HL-60/S4 (cell line): ENCODE measurements around the gene LAMA3.

Source experiments
- in situ Hi-C: fragments of 300-500 bp; cut with MboI; formaldehyde crosslinking; loops from 2 replicates; pipeline ENCODE4 v1.14.3; 2022; ENCODE audit warnings: low sequenced_read_pairs

LAMA3 gene

GRCh38 chr18:23689031-23689615 lies at the start of gene LAMA3:
TSS of gene LAMA3 (plus strand) at chr18:23689453. CDS start at chr18:23689684, 231 bp downstream.
- in situ Hi-C loops = no loop called here

GRCh38 chr18:23640052-23640451 lies 49.2 kb upstream of the LAMA3 start:
- in situ Hi-C loops = loop anchor here (25.0 kb wide), 1 partner anchor 103 kb away; no protein-coding TSS in a partner anchor

- in situ Hi-C loops = loop anchor here (25.0 kb wide), 1 partner anchor 104 kb away; no protein-coding TSS in a partner anchor
Observed at GRCh38 chr18:23641143-23641720, 48.0 kb upstream of the LAMA3 start.

GRCh38 chr18:23641937-23642666 lies 47.2 kb upstream of the LAMA3 start:
- in situ Hi-C loops = loop anchor here (25.0 kb wide), 1 partner anchor 105 kb away; no protein-coding TSS in a partner anchor

DNA sequence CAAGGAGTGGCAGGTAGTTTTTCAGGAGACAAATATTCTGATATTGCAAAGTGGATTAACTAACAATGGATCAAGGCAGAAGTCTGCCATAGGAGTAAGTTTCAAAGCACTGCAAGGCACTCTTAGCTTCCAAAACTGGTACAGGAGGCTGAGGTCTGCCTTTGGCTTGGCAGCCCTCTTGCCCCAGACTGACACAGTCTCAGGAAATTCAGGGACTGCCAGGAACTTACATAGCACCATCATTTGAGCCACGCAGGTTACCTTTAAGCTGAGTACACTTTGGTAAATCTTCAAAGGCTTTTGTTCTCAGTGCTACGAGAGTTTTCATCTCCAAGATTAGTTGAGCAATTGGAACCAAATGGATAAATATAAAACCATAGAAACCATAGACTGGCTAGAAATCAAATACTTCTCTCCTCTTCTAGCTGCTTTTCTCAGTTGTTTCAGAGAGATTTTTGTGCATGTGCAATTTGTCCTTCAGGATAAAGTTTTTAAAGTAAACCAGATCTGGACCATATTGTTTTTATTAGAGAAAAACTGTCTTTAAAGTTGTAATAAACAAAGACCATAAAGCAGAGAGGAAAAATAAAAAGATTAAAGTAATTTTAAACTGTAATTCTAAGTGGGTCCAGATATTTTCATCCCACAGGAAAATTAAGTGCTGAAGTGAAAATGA lies 45.3 kb upstream of the LAMA3 start:
- in situ Hi-C loops = loop anchor here (25.0 kb wide), 1 partner anchor 107 kb away; no protein-coding TSS in a partner anchor

- in situ Hi-C loops = loop anchor here (25.0 kb wide), 1 partner anchor 108 kb away; no protein-coding TSS in a partner anchor
Observed at GRCh38 chr18:23645568-23646175, 43.6 kb upstream of the LAMA3 start.

DNA sequence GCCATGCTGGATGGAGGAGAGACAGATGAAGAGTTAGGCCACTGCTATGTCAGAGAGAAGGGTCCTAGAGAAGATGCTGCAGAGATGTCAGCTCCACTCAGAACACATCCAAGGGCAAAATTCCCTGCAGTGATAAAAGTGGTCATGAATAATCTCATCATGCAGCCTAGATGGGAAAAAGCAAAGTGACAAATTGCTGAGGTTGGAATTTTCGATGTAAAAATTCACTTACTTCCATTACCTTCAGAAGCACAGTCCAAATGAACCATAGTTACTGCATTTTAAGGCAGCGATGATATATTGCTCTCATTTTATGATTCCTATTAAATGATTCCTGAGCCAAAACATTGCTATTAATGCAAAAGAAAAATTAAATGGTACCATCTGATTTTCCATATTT lies 43.0 kb upstream of the LAMA3 start:
- in situ Hi-C loops = loop anchor here (25.0 kb wide), 1 partner anchor 109 kb away; no protein-coding TSS in a partner anchor

GRCh38 chr18:23648456-23648855 lies 40.8 kb upstream of the LAMA3 start:
- in situ Hi-C loops = loop anchor here (25.0 kb wide), 1 partner anchor 111 kb away; no protein-coding TSS in a partner anchor

DNA sequence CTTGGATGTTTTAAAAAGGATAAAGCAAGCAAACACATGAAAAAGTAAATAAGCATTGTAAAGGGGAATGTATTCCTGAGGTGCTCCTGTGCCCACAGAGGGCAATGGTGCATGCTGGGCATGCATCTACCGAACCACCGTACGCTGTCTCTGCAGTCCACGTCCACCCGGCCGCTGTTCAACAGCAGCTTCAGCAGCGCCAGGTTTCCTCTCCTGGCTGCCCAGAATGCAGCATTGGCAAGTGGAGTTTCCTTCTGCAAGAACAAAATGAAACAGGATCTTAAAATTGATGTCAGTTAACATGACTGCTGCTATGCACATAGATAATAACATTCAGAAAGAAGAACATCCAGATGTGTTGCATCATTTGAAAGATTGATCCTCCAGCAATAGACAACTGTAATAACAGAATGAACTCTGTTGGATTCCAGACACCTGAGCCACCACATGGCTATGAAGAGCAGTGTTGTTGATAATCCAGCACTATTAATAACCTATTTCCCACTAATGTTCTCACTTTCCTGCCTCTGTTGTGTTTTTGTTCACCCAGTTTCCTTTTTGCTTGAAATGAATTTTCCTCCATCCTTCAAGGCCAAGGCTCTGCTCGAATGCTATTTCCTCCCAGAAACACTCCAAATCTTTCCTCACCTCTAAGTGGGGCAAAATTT lies 40.2 kb upstream of the LAMA3 start:
- in situ Hi-C loops = loop anchor here (25.0 kb wide), 1 partner anchor 112 kb away; no protein-coding TSS in a partner anchor

GRCh38 chr18:23650968-23651927 lies 38.0 kb upstream of the LAMA3 start:
- in situ Hi-C loops = no loop called here

DNA sequence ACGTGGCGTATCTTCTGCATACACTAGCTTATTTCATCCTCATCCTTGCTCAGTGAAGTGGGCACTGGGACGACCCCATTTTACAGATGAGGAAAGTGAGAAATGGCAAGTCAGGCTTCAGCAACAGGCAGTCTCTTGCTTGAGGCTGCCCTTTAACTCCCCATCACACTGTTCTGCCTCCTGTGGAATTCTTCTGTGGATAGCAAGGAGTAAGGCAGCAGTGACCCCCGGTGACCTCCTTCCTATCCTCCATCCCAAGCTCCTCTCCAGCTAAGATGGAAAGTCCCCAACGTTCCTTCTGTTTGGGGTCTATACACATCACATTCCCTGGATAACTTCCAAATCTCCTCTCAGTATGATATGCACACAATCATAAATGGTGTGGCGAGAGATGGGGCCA lies 37.0 kb upstream of the LAMA3 start:
- in situ Hi-C loops = no loop called here

- in situ Hi-C loops = no loop called here
Observed at GRCh38 chr18:23658285-23658684, 31.0 kb upstream of the LAMA3 start.

- in situ Hi-C loops = no loop called here
Observed at GRCh38 chr18:23661735-23662308, 27.4 kb upstream of the LAMA3 start.

- in situ Hi-C loops = no loop called here
Observed at GRCh38 chr18:23662309-23663263, 26.7 kb upstream of the LAMA3 start, which contains the start of gene ANKRD29. TSS of gene ANKRD29 (minus strand) at chr18:23662911. CDS start at chr18:23662730, 181 bp downstream.

DNA sequence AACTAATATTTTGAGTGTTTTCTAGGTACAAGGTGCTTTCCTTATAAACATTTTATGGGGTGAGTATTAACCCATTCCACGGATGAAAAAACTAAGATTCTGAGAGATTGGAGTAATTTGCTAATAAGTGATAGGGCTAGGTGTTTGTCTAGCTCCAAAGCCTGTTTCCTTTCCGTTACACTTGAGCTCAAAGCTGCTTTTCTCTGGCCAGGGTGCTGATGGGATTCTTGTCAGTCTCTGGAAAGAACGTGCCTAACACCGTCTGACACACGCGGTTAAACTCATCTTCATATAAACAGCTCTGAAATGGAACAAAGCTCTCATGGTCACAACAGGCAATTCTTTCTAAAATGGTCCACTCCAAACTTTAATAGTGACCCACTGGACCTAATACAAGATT lies 24.6 kb upstream of the LAMA3 start:
- in situ Hi-C loops = no loop called here

- in situ Hi-C loops = no loop called here
Observed at GRCh38 chr18:23667114-23667513, 22.1 kb upstream of the LAMA3 start.

DNA sequence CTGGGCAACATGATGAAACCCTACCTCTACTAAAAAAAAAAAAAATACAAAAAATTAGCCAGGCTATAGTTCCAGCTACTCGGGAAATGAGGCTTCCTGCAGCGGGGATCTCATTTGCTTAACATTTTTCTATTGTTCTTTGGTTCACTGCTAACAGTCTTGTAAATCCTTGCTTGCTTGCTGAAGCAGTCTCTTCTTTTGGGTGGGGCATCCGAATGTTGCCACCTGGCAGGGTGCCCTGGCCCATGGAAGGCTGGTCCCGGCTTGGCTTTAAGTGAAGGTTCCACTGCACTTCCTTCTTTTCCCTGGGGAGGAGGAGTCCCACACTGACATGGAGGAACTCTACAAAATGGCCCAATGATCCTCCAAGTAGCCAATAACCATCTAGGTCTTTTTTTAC lies 20.5 kb upstream of the LAMA3 start:
- in situ Hi-C loops = no loop called here
